Measurements from ENCODE around the gene UBLCP1. TPM values are rescaled to one million over a fixed set of nuclear protein-coding genes. Genes with fewer than 3 reads are reported as not detected.

The UBLCP1 gene, protein sequence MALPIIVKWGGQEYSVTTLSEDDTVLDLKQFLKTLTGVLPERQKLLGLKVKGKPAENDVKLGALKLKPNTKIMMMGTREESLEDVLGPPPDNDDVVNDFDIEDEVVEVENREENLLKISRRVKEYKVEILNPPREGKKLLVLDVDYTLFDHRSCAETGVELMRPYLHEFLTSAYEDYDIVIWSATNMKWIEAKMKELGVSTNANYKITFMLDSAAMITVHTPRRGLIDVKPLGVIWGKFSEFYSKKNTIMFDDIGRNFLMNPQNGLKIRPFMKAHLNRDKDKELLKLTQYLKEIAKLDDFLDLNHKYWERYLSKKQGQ
- polyA plus RNA-seq, result 121 and 135 TPM in 2 replicates

DNA sequence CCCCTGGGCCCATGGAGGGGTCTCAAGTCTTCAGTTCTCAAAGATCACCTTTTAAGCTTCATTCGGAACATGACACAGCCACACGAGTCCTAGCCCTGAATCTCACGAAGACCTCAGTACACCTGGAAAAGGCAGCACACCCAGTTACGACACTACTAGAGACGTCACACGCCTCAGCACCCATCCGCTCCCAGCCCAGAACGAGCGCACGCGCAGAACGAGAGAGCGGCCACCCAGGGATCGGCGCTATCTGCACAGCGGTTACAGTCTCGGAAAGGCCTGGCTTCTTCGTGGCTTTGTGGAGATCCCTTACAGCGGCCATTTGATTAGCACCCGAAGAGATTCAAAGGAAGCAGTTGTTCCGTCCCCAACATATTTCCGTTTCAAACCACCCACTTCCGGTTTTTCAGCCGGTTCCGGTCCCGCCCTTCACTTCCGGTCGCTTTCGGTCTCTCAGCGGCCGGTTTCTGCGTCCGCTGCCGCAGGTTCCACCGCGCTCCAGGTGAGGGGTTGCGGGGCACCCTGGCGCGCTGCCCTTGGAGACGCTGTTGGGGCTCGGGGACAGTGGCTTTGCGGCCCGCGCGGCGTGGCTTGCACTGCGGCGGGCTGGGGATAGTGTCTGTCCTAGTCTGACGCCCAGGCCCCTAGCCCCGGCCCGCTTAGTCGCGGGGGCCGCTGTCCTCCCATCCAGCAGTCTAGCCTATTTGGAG lies at the start of gene UBLCP1:
TSS of gene UBLCP1 (plus strand) at position 432 of the 710 bp plus-strand sequence. CDS start 5,626 bp downstream, outside the sequence.

DNA sequence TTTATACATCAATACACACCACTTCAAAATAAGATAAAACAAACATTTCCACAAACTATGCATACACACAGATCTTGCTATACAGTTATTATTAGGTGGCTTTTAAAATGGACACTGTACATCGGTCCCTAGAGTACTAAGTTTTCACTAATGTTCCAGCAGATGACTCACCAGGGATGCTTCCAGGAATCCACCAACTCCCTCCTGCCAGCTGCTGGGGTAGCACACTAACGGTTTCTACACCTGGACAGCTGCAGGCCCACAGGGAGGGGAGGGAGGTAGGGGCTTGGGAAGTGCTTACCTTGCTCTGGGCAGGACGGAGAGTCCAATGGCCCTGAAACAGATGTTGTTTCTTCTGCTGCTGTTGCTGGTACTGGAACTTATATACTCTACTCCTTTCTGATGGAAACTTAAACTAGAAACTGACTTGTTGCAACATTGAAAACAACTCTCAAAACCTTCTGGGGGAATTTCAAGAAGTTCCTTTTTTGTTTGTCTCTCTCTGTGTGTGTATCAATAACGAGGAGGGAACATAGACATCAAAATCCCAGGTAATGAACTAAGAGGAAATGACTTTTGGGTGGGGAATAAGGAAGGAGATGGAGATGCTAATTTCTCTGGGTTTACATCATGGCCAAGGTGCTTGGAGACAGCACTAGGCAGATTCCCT lies 67.2 kb downstream of the UBLCP1 start, which contains the start of gene IL12B:
TSS of gene IL12B (minus strand) at position 357 of the 670 bp plus-strand sequence. CDS start 3,705 bp downstream, outside the sequence.

Other genes starting within 250 kb of the UBLCP1 start
- gene EBF1, start 163.4 kb upstream of the UBLCP1 start, polyA plus RNA-seq, result 177 and 245 TPM in 2 replicates
- 29.7 and 36.8 TPM in 2 replicates for gene RNF145, start 53.7 kb upstream of the UBLCP1 start, polyA plus RNA-seq
- gene IL12B, start 67.2 kb downstream of the UBLCP1 start, polyA plus RNA-seq, result not detected in 2 replicates

Data from Purkinje cell (primary cell).